ENCODE results near the gene SYCE3. TPM values are rescaled to one million over a fixed set of nuclear protein-coding genes. Genes with fewer than 3 reads are reported as not detected.

SYCE3 gene
- total and polyA plus RNA-seq, 2 experiments from 2014 or later = not detected

GRCh38 chr22:50568626-50569025 lies 5.9 kb upstream of the SYCE3 start:
- Histone ChIP-seq H3K27ac (ENCODE audit: low read depth) (no peak overlapping the region), H3K79me2 (replicated peaks; ENCODE audit: insufficient read depth) (no peaks in the 10 kb centered on the region), H4K20me1 (replicated peaks; ENCODE audit: insufficient read depth) (no peaks in the 10 kb centered on the region), H3F3A (replicated peaks; ENCODE audit: low read depth) (no peaks in the 10 kb centered on the region), H3K36me3 (ENCODE audit: insufficient read depth) (no peaks in the 10 kb centered on the region), H3K4me1 (ENCODE audit: insufficient read depth) (no peaks in the 10 kb centered on the region), H3K27me3 (ENCODE audit: insufficient read depth) (peaks cover 11% of the 10 kb centered on the region; the same call in 1 of the 2 replicates), H3K9me2 (ENCODE audit: insufficient read depth) (no peaks in the 10 kb centered on the region), H3K4me2 (no peak overlapping the region), H3K4me3 (no peak overlapping the region), H2AFZ (no peak overlapping the region)
- Mint-ChIP-seq H3K9me3 (no peaks in the 10 kb centered on the region), H3K4me1 (no peaks in the 10 kb centered on the region), H3K27me3 (ENCODE audit: insufficient read depth, low read depth, poor library complexity) (peaks cover 10% of the 10 kb centered on the region), H3K4me3 (no peak overlapping the region), H3K27ac (no peak overlapping the region), H3K36me3 (ENCODE audit: low read depth) (peaks cover 38% of the 10 kb centered on the region)
- no peak for DNase-seq (ENCODE audit: low spot score)
- no peak for ATAC-seq
- no peak for TF ChIP-seq ETS1 (IDR thresholded peaks at IDR 0.05)
- TF ChIP-seq CTCF (conservative IDR thresholded peaks at IDR 0.05; ENCODE audit: low read depth in 2 of 2) = no peak
- TF ChIP-seq ZNF462 (CRISPR knock-in tag; IDR thresholded peaks at IDR 0.05) = no peak
- no peak for TF ChIP-seq ZNF114 (CRISPR knock-in tag; IDR thresholded peaks at IDR 0.05)
- TF ChIP-seq ZNF331 (CRISPR knock-in tag; IDR thresholded peaks at IDR 0.05; ENCODE audit: low read depth) = no peak
- no peak for TF ChIP-seq EZH2phosphoT487 (IDR thresholded peaks at IDR 0.05; ENCODE audit: unreplicated experiment)
- no peak for TF ChIP-seq CREB1 (CRISPR knock-in tag; IDR thresholded peaks at IDR 0.05; ENCODE audit: low read depth)
- no peak for TF ChIP-seq POLR2AphosphoS5 (IDR thresholded peaks at IDR 0.05; ENCODE audit: low read depth)
- no peak for TF ChIP-seq NANOG (IDR thresholded peaks at IDR 0.05; ENCODE audit: borderline replicate concordance)
- no peak for TF ChIP-seq EZH2 (IDR thresholded peaks at IDR 0.05; ENCODE audit: low read depth, unreplicated experiment)
- TF ChIP-seq REST (IDR thresholded peaks at IDR 0.05; ENCODE audit: unreplicated experiment) = no peak
- no peak for TF ChIP-seq STAT1 (IDR thresholded peaks at IDR 0.05; ENCODE audit: unreplicated experiment)

Data from GM23338 (cell line).